CD4-positive, alpha-beta T cell (primary cell): Measurements from ENCODE around the gene CASP2. TPM values are rescaled to one million over a fixed set of nuclear protein-coding genes. Genes with fewer than 3 reads are reported as not detected.
"Not testable (repeated sequence)": the region's sequence is repeated elsewhere in the genome, so short reads cannot be mapped to it uniquely, and the experiment has no call there.

Source experiments
- ATAC-seq: fragments of 200-7000 bp; cut with Tn5 transposase; one replicate; pipeline ENCODE4 v1.10.0; 2022; ENCODE audit warnings: mild to moderate bottlenecking; ENCODE audit not compliant: poor library complexity
- CTCF ChIA-PET: fragments of 350-600 bp; sonication (Branson Sonifier 250); formaldehyde crosslinking; loops from one replicate; lab custom pipeline; 2021; ENCODE audit warnings: antibody characterized with exemption, inconsistent platforms; lab: Charles Lee
- POLR2A ChIA-PET: fragments of 350-600 bp; sonication (Branson Sonifier 250); formaldehyde crosslinking; loops from one replicate; lab custom pipeline; 2021; ENCODE audit warnings: antibody characterized with exemption, inconsistent platforms; lab: Charles Lee
- DNase-seq, 14 experiments: peaks; one replicate each; pipeline ENCODE4 v3.0.0-alpha.2; 2013 to 2020; ENCODE audit warnings: mixed read lengths in 2 of 14
- H3K27ac ChIP-seq, 2 donors: one replicate each; pipeline versions ENCODE4 v1.5.1 to v1.7.0; 2013; ENCODE audit warnings: low read length in 2 of 2, low read depth in 1 of 2, mild to moderate bottlenecking in 1 of 2
- H3K27me3 ChIP-seq, 2 experiments: 1 replicate in 1 of 2; 2 replicates in 1 of 2; pipeline versions ENCODE4 v1.6.1 to v1.7.0; 2013; ENCODE audit warnings: low read length in 2 of 2, control low read depth in 1 of 2, mild to moderate bottlenecking in 1 of 2, moderate library complexity in 1 of 2; ENCODE audit not compliant: insufficient read depth in 2 of 2, control insufficient read depth in 1 of 2
- H3K36me3 ChIP-seq: one replicate; pipeline ENCODE4 v1.6.1; 2013; ENCODE audit warnings: low read length, control low read depth; ENCODE audit not compliant: insufficient read depth
- H3K4me1 ChIP-seq: one replicate; pipeline ENCODE4 v1.6.1; 2013; ENCODE audit warnings: low read length, control low read depth; ENCODE audit not compliant: insufficient read depth
- H3K4me3 ChIP-seq: one replicate; pipeline ENCODE4 v1.5.1; 2013; ENCODE audit warnings: mild to moderate bottlenecking, low read length, moderate library complexity
- H3K9me3 ChIP-seq, 2 experiments: 1 replicate in 1 of 2; 2 replicates in 1 of 2; pipeline versions ENCODE4 v1.6.1 to v1.7.0; 2013; ENCODE audit warnings: low read length in 2 of 2, mild to moderate bottlenecking in 2 of 2, control low read depth in 1 of 2, moderate library complexity in 1 of 2; ENCODE audit not compliant: control insufficient read depth in 1 of 2, insufficient read depth in 1 of 2
- H3K27ac Mint-ChIP-seq: one replicate; pipeline ENCODE4 v1.8.0; 2020; ENCODE audit warnings: mixed read lengths
- H3K27me3 Mint-ChIP-seq: one replicate; pipeline ENCODE4 v1.8.0; 2021; ENCODE audit warnings: mixed read lengths
- H3K36me3 Mint-ChIP-seq: one replicate; pipeline ENCODE4 v1.8.0; 2021; ENCODE audit warnings: low read depth, mixed read lengths
- H3K4me1 Mint-ChIP-seq: one replicate; pipeline ENCODE4 v1.8.0; 2021; ENCODE audit warnings: low read depth, mixed read lengths
- H3K4me3 Mint-ChIP-seq: one replicate; pipeline ENCODE4 v1.8.0; 2020; ENCODE audit warnings: mild to moderate bottlenecking, mixed read lengths
- H3K9me3 Mint-ChIP-seq: one replicate; pipeline ENCODE4 v1.8.0; 2020; ENCODE audit warnings: mixed read lengths
- CTCF ChIP-seq: fragments of 200-600 bp; IDR thresholded peaks from one replicate; pipeline ENCODE4 v1.8.0; 2022; ENCODE audit warnings: antibody characterized with exemption, mild to moderate bottlenecking
- intact Hi-C, 2 experiments: fragments of 100-400 bp; cut with DNase I in 1 of 2; cut with micrococcal nuclease in 1 of 2; formaldehyde crosslinking; loops; one replicate each; pipeline versions ENCODE4 v1.15.1 to v1.9.0; 2023 to 2025; cut with DNase I, micrococcal nuclease
- total RNA-seq, 174 experiments: library from RNA in 2 of 174; stranded (reverse) in 2 of 174; gene quantifications; one replicate each; pipeline ENCODE4 v1.2.3 and lab custom pipeline; 2021 to 2026

The CASP2 gene
- total RNA-seq, 2 experiments from 2014 or later, result 19.1 to 21.9 TPM

- DNase-seq, result no peak
- H3K4me1 ChIP-seq, result peaks cover 31% of the 10 kb centered on the region
- H3K36me3 ChIP-seq, result peaks cover 40% of the 10 kb centered on the region
- TF ChIP-seq CTCF, result no peak
- Mint-ChIP-seq H3K4me3 (peak overlapping the region; percentile 96), H3K4me1 (peaks cover 62% of the 10 kb centered on the region), H3K36me3 (peaks cover 54% of the 10 kb centered on the region), H3K27ac (peak overlapping the region; percentile 88), H3K9me3 (no peaks in the 10 kb centered on the region), H3K27me3 (no peaks in the 10 kb centered on the region)
- no peaks in the 10 kb centered on the region for H3K9me3 ChIP-seq
- peak overlapping the region; percentile 95 for H3K4me3 ChIP-seq
- no peak overlapping the region for H3K27ac ChIP-seq
- no peak for ATAC-seq
- CTCF ChIA-PET, result interaction anchor here (0.9 to 1.5 kb wide), 5 partner anchors 10 to 74 kb away, joined by 3 to 11 read pairs (median 5); no protein-coding TSS in a partner anchor
- intact Hi-C loops, result loop anchor here in 1 of 2 experiments (2.0 to 10.0 kb wide), 3 partner anchors 91 to 435 kb away; partner anchors contain the start of genes EPHA1, EPHB6 and ZYX
- no peaks in the 10 kb centered on the region for H3K27me3 ChIP-seq
- POLR2A ChIA-PET, result interaction anchor here (1.2 to 3.6 kb wide), 4 partner anchors 10 to 119 kb away, joined by 3 to 17 read pairs (median 5); partner anchors contain the start of gene ZYX
Observed at GRCh38 chr7:143289421-143289820, 1.3 kb downstream of the CASP2 start.

GRCh38 chr7:143289888-143290287 is 1.7 kb downstream of the CASP2 start:
- Histone ChIP-seq H3K36me3 (peaks cover 45% of the 10 kb centered on the region), H3K4me1 (peaks cover 30% of the 10 kb centered on the region), H3K4me3 (peak overlapping the region; percentile 95)
- H3K27ac ChIP-seq, H3K27me3 Mint-ChIP-seq, H3K27me3 ChIP-seq, DNase-seq, H3K9me3 Mint-ChIP-seq, ATAC-seq, H3K9me3 ChIP-seq: not testable (repeated sequence)
- ChIA-PET CTCF (interaction anchor here (0.9 to 1.5 kb wide), 5 partner anchors 10 to 75 kb away, joined by 3 to 11 read pairs (median 5); no protein-coding TSS in a partner anchor), POLR2A (interaction anchor here (1.2 to 3.6 kb wide), 4 partner anchors 11 to 118 kb away, joined by 3 to 17 read pairs (median 5); partner anchors contain the start of gene ZYX)
- Mint-ChIP-seq H3K4me1 (peaks cover 63% of the 10 kb centered on the region), H3K27ac (peak overlapping the region; percentile 88), H3K4me3 (peak overlapping the region; percentile 96), H3K36me3 (peaks cover 59% of the 10 kb centered on the region)
- intact Hi-C loops, result loop anchor here in 1 of 2 experiments (2.0 to 10.0 kb wide), 4 partner anchors 91 to 615 kb away; partner anchors contain the start of genes EPHA1, EPHB6, TCAF1 and ZYX

- Mint-ChIP-seq H3K27ac (peak overlapping the region; percentile 88), H3K4me3 (peak overlapping the region; percentile 96), H3K9me3 (no peaks in the 10 kb centered on the region), H3K4me1 (peaks cover 66% of the 10 kb centered on the region), H3K27me3 (no peaks in the 10 kb centered on the region), H3K36me3 (peaks cover 63% of the 10 kb centered on the region)
- TF ChIP-seq CTCF, result no peak
- Histone ChIP-seq H3K9me3 (no peaks in the 10 kb centered on the region), H3K4me3 (peak overlapping the region; percentile 95), H3K36me3 (peaks cover 49% of the 10 kb centered on the region), H3K4me1 (peaks cover 30% of the 10 kb centered on the region), H3K27ac (no peak overlapping the region), H3K27me3 (no peaks in the 10 kb centered on the region)
- intact Hi-C loops, result loop anchor here in 1 of 2 experiments (10.0 kb wide), 1 partner anchor 615 kb away; the partner anchor contains the start of gene TCAF1
- CTCF ChIA-PET, result interaction anchor here (0.9 to 4.1 kb wide), 6 partner anchors 9 to 75 kb away, joined by 3 to 19 read pairs (median 6); no protein-coding TSS in a partner anchor
- DNase-seq (no peak), ATAC-seq (no peak)
- POLR2A ChIA-PET, result interaction anchor here (1.2 kb wide), 3 partner anchors 11 to 118 kb away, joined by 3 to 6 read pairs (median 4); no protein-coding TSS in a partner anchor
Observed at GRCh38 chr7:143290293-143290692, 2.1 kb downstream of the CASP2 start.
